Ishikawa (cell line): ENCODE measurements around the gene MALRD1.

Source experiments
- CEBPB ChIP-seq: IDR thresholded peaks from 2 replicates; pipeline ENCODE4 v1.6.1; 2012
- CREB1 ChIP-seq: IDR thresholded peaks from 2 replicates; pipeline ENCODE4 v1.6.1; 2012; ENCODE audit warnings: low read depth
- EGR1 ChIP-seq: IDR thresholded peaks from 2 replicates; pipeline ENCODE4 v1.6.1; 2012
- EP300 ChIP-seq: IDR thresholded peaks from 2 replicates; pipeline ENCODE4 v1.6.1; 2012; ENCODE audit warnings: borderline replicate concordance
- FOXM1 ChIP-seq: IDR thresholded peaks from 2 replicates; pipeline ENCODE4 v1.6.1; 2012; ENCODE audit warnings: low read depth, borderline replicate concordance
- TAF1 ChIP-seq: IDR thresholded peaks from 2 replicates; pipeline ENCODE4 v1.6.1; 2012; ENCODE audit warnings: low read depth, mild to moderate bottlenecking
- TEAD4 ChIP-seq: IDR thresholded peaks from 2 replicates; pipeline ENCODE4 v1.6.1; 2012
- ZBTB7A ChIP-seq: IDR thresholded peaks from 2 replicates; pipeline ENCODE4 v1.6.1; 2012; ENCODE audit warnings: low read depth
- TF ChIP-seq, protein P1 (sequence below): IDR thresholded peaks from 2 replicates; pipeline ENCODE4 v1.6.1; 2012
- TF ChIP-seq, protein P2 (sequence below): IDR thresholded peaks from 2 replicates; pipeline ENCODE4 v1.6.1; 2012; ENCODE audit warnings: low read depth, mild to moderate bottlenecking

DNA sequence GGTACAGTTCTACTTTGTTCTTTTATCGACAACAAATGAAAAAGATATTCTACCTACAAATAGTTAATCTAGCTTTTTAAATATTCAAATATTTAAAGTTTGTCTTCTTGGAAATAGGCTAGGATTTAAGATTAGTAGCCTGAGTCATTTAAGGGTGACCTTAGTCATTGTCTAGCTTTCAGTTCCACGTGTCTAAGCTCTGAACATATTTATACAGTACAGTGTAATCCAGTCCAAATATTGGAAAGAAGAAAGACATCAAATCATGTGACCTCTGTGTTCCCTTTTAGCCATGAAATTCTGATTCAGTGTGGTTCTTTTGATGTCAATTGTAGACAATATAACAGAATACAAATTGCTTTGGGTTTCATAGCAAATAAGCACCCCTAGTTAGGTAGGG, 121.1 kb downstream of the MALRD1 start:
- no peak for TF ChIP-seq FOXM1
- no peak for TF ChIP-seq CREB1
- TF ChIP-seq TEAD4, result no peak
- no peak for TF ChIP-seq EP300
- TF ChIP-seq CEBPB, result no peak
- TF ChIP-seq, protein P1, sequence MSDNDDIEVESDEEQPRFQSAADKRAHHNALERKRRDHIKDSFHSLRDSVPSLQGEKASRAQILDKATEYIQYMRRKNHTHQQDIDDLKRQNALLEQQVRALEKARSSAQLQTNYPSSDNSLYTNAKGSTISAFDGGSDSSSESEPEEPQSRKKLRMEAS, result no peak
- no peak for TF ChIP-seq TAF1
- TF ChIP-seq EGR1, result no peak
- TF ChIP-seq, protein P2, sequence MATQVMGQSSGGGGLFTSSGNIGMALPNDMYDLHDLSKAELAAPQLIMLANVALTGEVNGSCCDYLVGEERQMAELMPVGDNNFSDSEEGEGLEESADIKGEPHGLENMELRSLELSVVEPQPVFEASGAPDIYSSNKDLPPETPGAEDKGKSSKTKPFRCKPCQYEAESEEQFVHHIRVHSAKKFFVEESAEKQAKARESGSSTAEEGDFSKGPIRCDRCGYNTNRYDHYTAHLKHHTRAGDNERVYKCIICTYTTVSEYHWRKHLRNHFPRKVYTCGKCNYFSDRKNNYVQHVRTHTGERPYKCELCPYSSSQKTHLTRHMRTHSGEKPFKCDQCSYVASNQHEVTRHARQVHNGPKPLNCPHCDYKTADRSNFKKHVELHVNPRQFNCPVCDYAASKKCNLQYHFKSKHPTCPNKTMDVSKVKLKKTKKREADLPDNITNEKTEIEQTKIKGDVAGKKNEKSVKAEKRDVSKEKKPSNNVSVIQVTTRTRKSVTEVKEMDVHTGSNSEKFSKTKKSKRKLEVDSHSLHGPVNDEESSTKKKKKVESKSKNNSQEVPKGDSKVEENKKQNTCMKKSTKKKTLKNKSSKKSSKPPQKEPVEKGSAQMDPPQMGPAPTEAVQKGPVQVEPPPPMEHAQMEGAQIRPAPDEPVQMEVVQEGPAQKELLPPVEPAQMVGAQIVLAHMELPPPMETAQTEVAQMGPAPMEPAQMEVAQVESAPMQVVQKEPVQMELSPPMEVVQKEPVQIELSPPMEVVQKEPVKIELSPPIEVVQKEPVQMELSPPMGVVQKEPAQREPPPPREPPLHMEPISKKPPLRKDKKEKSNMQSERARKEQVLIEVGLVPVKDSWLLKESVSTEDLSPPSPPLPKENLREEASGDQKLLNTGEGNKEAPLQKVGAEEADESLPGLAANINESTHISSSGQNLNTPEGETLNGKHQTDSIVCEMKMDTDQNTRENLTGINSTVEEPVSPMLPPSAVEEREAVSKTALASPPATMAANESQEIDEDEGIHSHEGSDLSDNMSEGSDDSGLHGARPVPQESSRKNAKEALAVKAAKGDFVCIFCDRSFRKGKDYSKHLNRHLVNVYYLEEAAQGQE, result no peak
- TF ChIP-seq ZBTB7A, result no peak
